HEK293 (cell line): ENCODE results near the gene CREBBP.
A peak's percentile ranks its signal among the peaks of the same experiment; 100 is the strongest.

Experiments used
- ATF2 ChIP-seq: fragments of 450-650 bp; formaldehyde crosslinking; IDR thresholded peaks from 2 replicates; pipeline ENCODE4 v1.5.1; 2016; ENCODE audit warnings: missing biosample characterization, missing genetic modification characterization, low read depth
- KLF8 ChIP-seq: fragments of 450-650 bp; formaldehyde crosslinking; IDR thresholded peaks from 2 replicates; pipeline ENCODE4 v1.5.1; 2016; ENCODE audit warnings: missing biosample characterization, missing genetic modification characterization
- MEIS1 ChIP-seq: sonication (generic); formaldehyde crosslinking; IDR thresholded peaks from 2 replicates; pipeline ENCODE4 v1.8.1; 2022; ENCODE audit warnings: missing genetic modification reagents, mild to moderate bottlenecking, borderline replicate concordance
- OSR2 ChIP-seq: fragments of 450-650 bp; formaldehyde crosslinking; IDR thresholded peaks from 2 replicates; pipeline ENCODE4 v1.5.1; 2016; ENCODE audit warnings: missing biosample characterization, missing genetic modification characterization
- OVOL3 ChIP-seq: fragments of 450-650 bp; formaldehyde crosslinking; IDR thresholded peaks from 2 replicates; pipeline ENCODE4 v1.5.1; 2016; ENCODE audit warnings: missing biosample characterization, missing genetic modification characterization
- REST ChIP-seq: fragments of 450-650 bp; formaldehyde crosslinking; IDR thresholded peaks from 2 replicates; pipeline ENCODE4 v1.5.1; 2016; ENCODE audit warnings: missing biosample characterization, missing genetic modification characterization
- ZBTB17 ChIP-seq: fragments of 450-650 bp; formaldehyde crosslinking; IDR thresholded peaks from 2 replicates; pipeline ENCODE4 v1.5.1; 2016; ENCODE audit warnings: missing biosample characterization, missing genetic modification characterization
- ZBTB21 ChIP-seq: fragments of 450-650 bp; formaldehyde crosslinking; IDR thresholded peaks from 2 replicates; pipeline ENCODE4 v1.5.1; 2017; ENCODE audit warnings: missing biosample characterization, missing genetic modification characterization
- ZNF114 ChIP-seq: fragments of 450-650 bp; formaldehyde crosslinking; IDR thresholded peaks from 2 replicates; pipeline ENCODE4 v1.5.0; 2017; ENCODE audit warnings: missing biosample characterization, missing genetic modification characterization
- ZNF133 ChIP-seq: fragments of 450-650 bp; formaldehyde crosslinking; IDR thresholded peaks from 2 replicates; pipeline ENCODE4 v1.5.1; 2016; ENCODE audit warnings: missing biosample characterization, missing genetic modification characterization
- ZNF138 ChIP-seq: fragments of 450-650 bp; formaldehyde crosslinking; IDR thresholded peaks from 2 replicates; pipeline ENCODE4 v1.5.1; 2016; ENCODE audit warnings: missing biosample characterization, missing genetic modification characterization, borderline replicate concordance
- ZNF140 ChIP-seq: fragments of 450-650 bp; formaldehyde crosslinking; IDR thresholded peaks from 2 replicates; pipeline ENCODE4 v1.5.1; 2016; ENCODE audit warnings: missing biosample characterization, missing genetic modification characterization
- ZNF2 ChIP-seq: fragments of 450-650 bp; formaldehyde crosslinking; IDR thresholded peaks from 2 replicates; pipeline ENCODE4 v1.5.1; 2016; ENCODE audit warnings: missing biosample characterization, missing genetic modification characterization
- ZNF362 ChIP-seq: fragments of 450-650 bp; formaldehyde crosslinking; IDR thresholded peaks from 2 replicates; pipeline ENCODE4 v1.5.1; 2016; ENCODE audit warnings: missing biosample characterization, missing genetic modification characterization
- ZNF366 ChIP-seq: fragments of 450-650 bp; formaldehyde crosslinking; conservative IDR thresholded peaks from 2 replicates; pipeline ENCODE4 v1.5.1; 2016; ENCODE audit warnings: missing biosample characterization, missing genetic modification characterization
- ZNF391 ChIP-seq: fragments of 450-650 bp; formaldehyde crosslinking; IDR thresholded peaks from 2 replicates; pipeline ENCODE4 v1.5.1; 2016; ENCODE audit warnings: low read depth, missing biosample characterization, missing genetic modification characterization, borderline replicate concordance
- ZNF394 ChIP-seq: fragments of 450-650 bp; formaldehyde crosslinking; IDR thresholded peaks from 2 replicates; pipeline ENCODE4 v1.5.1; 2016; ENCODE audit warnings: missing biosample characterization, missing genetic modification characterization, mild to moderate bottlenecking, moderate library complexity, borderline replicate concordance
- ZNF558 ChIP-seq: fragments of 450-650 bp; formaldehyde crosslinking; IDR thresholded peaks from 2 replicates; pipeline ENCODE4 v1.5.1; 2016; ENCODE audit warnings: missing biosample characterization, missing genetic modification characterization
- ZNF561 ChIP-seq: fragments of 450-650 bp; IDR thresholded peaks from 2 replicates; pipeline ENCODE4 v1.5.1; 2018; ENCODE audit warnings: missing biosample characterization, missing genetic modification characterization, borderline replicate concordance
- ZNF600 ChIP-seq: fragments of 450-650 bp; formaldehyde crosslinking; IDR thresholded peaks from 2 replicates; pipeline ENCODE4 v1.5.1; 2016; ENCODE audit warnings: missing biosample characterization, missing genetic modification characterization
- ZNF610 ChIP-seq: fragments of 450-650 bp; formaldehyde crosslinking; IDR thresholded peaks from 2 replicates; pipeline ENCODE4 v1.5.1; 2016; ENCODE audit warnings: missing biosample characterization, missing genetic modification characterization, borderline replicate concordance
- ZNF621 ChIP-seq: fragments of 450-650 bp; formaldehyde crosslinking; IDR thresholded peaks from 2 replicates; pipeline ENCODE4 v1.5.1; 2017; ENCODE audit warnings: missing biosample characterization, missing genetic modification characterization
- ZNF670 ChIP-seq: fragments of 450-650 bp; formaldehyde crosslinking; IDR thresholded peaks from 2 replicates; pipeline ENCODE4 v1.5.1; 2016; ENCODE audit warnings: missing biosample characterization, missing genetic modification characterization, low read depth
- ZXDB ChIP-seq: fragments of 450-650 bp; formaldehyde crosslinking; IDR thresholded peaks from 2 replicates; pipeline ENCODE4 v1.5.1; 2016; ENCODE audit warnings: missing biosample characterization, missing genetic modification characterization
- TF ChIP-seq, protein P1 (sequence below): fragments of 450-650 bp; IDR thresholded peaks from 2 replicates; pipeline ENCODE4 v1.5.1; 2018; ENCODE audit warnings: missing biosample characterization, mild to moderate bottlenecking, missing genetic modification characterization
- TF ChIP-seq, protein P2 (sequence below): fragments of 450-650 bp; formaldehyde crosslinking; IDR thresholded peaks from 2 replicates; pipeline ENCODE4 v1.5.1; 2016; ENCODE audit warnings: missing biosample characterization, missing genetic modification characterization
- TF ChIP-seq, protein P3 (sequence below): fragments of 450-650 bp; formaldehyde crosslinking; IDR thresholded peaks from 2 replicates; pipeline ENCODE4 v1.5.1; 2016; ENCODE audit warnings: missing biosample characterization, missing genetic modification characterization
- TF ChIP-seq, protein P4 (sequence below): fragments of 450-650 bp; formaldehyde crosslinking; IDR thresholded peaks from 2 replicates; pipeline ENCODE4 v1.5.1; 2017; ENCODE audit warnings: missing biosample characterization, missing genetic modification characterization

Gene CREBBP

DNA sequence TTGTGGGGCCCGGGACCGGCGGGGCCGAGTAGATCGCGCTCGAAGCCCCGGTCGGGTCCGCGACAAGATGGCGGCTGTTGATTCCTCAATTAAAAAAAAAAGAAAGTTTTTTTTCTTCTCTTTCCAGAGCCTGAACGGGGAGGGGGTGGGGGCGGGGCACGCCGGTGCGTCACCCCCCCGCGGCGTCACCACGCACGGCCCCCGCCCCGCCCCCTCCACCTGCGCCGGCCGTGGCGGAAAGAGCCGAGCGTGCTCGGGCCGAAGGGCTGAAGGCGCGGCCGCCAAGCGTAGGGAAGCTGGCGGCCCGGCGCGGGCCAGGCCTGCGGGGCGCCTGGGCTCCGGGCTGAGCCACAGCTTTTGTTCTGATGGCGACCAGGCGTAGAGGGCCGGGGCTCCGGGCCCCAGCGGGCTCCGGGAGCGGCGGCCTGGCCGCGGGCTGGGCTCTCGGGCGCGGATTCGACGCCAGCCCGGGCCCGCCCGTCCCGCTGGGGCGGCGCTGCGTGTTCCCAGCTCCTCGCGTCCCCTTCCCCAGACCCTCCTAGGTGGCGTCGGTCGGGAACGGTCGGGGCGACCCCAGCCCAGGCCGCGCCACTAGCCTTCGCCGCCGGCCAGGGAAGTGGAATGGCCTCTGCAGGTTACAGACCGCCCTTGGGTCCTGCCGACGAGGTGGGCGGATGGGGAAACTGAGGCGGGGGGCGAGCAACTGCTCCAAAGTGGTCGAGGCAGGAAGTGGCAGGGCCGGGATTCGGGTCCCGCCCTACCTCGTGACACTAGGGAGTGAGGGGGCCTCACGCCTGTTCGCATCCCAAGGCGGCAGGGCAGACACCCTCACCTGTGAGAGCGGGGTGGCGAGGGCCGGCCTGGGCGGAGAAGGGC lies at the start of gene CREBBP (continued):
- TF ChIP-seq, protein P1, sequence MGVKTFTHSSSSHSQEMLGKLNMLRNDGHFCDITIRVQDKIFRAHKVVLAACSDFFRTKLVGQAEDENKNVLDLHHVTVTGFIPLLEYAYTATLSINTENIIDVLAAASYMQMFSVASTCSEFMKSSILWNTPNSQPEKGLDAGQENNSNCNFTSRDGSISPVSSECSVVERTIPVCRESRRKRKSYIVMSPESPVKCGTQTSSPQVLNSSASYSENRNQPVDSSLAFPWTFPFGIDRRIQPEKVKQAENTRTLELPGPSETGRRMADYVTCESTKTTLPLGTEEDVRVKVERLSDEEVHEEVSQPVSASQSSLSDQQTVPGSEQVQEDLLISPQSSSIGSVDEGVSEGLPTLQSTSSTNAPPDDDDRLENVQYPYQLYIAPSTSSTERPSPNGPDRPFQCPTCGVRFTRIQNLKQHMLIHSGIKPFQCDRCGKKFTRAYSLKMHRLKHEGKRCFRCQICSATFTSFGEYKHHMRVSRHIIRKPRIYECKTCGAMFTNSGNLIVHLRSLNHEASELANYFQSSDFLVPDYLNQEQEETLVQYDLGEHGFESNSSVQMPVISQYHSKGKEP (tag by site-specific recombination): peak; percentile 42; the same call in 1 of the 2 replicates
- TF ChIP-seq ZNF138 (tag by site-specific recombination) (no peak), ZNF362 (tag by site-specific recombination) (no peak), ZBTB21 (tag by site-specific recombination) (no peak), KLF8 (tag by site-specific recombination) (no peak), ATF2 (tag by site-specific recombination) (no peak), ZNF114 (tag by site-specific recombination) (no peak), ZNF558 (no peak), ZBTB17 (no peak), ZNF561 (peak; percentile 80; the same call in 1 of the 2 replicates), ZXDB (no peak), ZNF600 (no peak), ZNF391 (no peak), ZNF366 (tag by site-specific recombination) (no peak), ZNF133 (tag by site-specific recombination) (no peak), OSR2 (tag by site-specific recombination) (no peak), MEIS1 (CRISPR knock-in tag) (no peak), ZNF394 (tag by site-specific recombination) (no peak), ZNF670 (tag by site-specific recombination) (no peak), OVOL3 (no peak), ZNF140 (tag by site-specific recombination) (no peak), REST (tag by site-specific recombination) (no peak), ZNF621 (tag by site-specific recombination) (no peak), ZNF610 (tag by site-specific recombination) (no peak), ZNF2 (tag by site-specific recombination) (0 out of 2 replicates have a peak, but pooled peaks have one; percentile 17)
- TF ChIP-seq, protein P2, sequence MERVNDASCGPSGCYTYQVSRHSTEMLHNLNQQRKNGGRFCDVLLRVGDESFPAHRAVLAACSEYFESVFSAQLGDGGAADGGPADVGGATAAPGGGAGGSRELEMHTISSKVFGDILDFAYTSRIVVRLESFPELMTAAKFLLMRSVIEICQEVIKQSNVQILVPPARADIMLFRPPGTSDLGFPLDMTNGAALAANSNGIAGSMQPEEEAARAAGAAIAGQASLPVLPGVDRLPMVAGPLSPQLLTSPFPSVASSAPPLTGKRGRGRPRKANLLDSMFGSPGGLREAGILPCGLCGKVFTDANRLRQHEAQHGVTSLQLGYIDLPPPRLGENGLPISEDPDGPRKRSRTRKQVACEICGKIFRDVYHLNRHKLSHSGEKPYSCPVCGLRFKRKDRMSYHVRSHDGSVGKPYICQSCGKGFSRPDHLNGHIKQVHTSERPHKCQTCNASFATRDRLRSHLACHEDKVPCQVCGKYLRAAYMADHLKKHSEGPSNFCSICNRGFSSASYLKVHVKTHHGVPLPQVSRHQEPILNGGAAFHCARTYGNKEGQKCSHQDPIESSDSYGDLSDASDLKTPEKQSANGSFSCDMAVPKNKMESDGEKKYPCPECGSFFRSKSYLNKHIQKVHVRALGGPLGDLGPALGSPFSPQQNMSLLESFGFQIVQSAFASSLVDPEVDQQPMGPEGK (tag by site-specific recombination): peak; percentile 56
- TF ChIP-seq, protein P3, sequence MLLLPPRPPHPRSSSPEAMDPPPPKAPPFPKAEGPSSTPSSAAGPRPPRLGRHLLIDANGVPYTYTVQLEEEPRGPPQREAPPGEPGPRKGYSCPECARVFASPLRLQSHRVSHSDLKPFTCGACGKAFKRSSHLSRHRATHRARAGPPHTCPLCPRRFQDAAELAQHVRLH (tag by site-specific recombination): no peak
- TF ChIP-seq, protein P4, sequence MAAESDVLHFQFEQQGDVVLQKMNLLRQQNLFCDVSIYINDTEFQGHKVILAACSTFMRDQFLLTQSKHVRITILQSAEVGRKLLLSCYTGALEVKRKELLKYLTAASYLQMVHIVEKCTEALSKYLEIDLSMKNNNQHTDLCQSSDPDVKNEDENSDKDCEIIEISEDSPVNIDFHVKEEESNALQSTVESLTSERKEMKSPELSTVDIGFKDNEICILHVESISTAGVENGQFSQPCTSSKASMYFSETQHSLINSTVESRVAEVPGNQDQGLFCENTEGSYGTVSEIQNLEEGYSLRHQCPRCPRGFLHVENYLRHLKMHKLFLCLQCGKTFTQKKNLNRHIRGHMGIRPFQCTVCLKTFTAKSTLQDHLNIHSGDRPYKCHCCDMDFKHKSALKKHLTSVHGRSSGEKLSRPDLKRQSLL (tag by site-specific recombination): no peak
